ENCODE results near the gene TUBA4B.

TUBA4B gene

DNA sequence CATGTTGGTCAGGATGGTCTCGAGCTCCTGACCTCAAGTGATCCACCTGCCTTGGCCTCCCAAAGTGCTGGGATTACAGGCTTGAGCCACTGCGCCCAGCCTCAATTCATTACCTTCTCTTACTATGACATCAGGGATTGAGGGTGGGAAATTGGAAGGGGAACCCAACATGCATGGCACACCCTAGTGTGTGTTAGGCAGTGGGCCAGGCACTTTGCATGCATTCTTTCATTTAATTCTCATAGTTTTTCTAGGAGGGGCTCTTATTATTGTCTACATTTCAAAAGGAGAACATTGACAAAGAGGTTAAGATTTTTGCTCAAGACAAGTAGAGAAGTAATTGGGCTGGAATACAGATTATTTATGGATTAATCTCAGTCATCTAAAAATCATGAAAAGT lies 15.3 kb downstream of the TUBA4B start:
- no peak for DNase-seq (ENCODE audit: low read depth in 1 of 2, low spot score in 1 of 2)
- TF ChIP-seq POLR2AphosphoS5 (IDR thresholded peaks at IDR 0.05; ENCODE audit: low read depth) (no peak), REST (IDR thresholded peaks at IDR 0.05; ENCODE audit: insufficient replicate concordance, low read depth) (no peak), SPI1 (IDR thresholded peaks at IDR 0.05; ENCODE audit: borderline replicate concordance, low read depth) (no peak), CTCF (IDR thresholded peaks at IDR 0.05; ENCODE audit: insufficient read depth, low read length) (no peak), GABPA (IDR thresholded peaks at IDR 0.05; ENCODE audit: low read depth) (no peak)
- H3K4me3 ChIP-seq (replicated peaks; ENCODE audit: insufficient read depth, low read length): no peak overlapping the region
- H3K27me3 ChIP-seq (ENCODE audit: insufficient read depth, poor library complexity, severe bottlenecking): no peaks in the 10 kb centered on the region
- H3K27ac ChIP-seq (replicated peaks): no peak overlapping the region

DNA sequence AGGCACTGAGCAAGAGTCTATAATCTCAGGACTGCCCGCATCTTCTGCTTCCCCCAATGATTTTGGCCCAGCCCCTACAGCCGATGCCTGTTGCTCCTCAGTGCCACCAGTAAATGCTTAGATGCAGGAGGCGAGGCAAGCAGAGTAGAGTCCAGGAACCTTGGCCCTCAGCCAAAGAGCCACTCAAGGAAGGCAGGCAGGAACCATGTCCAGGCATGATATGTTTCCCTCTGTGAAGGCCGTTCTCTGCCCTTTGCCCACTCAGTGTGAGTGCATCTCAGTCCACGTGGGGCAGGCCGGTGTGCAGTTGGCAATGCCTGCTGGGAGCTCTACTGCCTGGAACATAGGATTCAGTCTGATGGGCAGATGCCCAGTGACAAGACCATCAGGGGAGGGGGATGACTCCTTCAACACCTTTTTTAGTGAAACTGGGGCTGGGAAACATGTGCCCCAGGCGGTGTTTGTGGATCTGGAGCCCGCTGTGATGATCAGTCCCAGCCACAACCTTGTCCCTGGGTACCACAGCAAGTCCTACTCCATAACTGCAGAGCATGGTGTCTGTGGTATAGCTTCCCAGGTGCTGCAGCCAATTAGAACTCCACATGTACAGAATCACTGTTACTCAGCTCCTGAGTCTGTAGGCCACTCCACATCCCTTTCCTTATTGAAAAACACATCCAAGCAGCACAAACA lies 16.5 kb downstream of the TUBA4B start:
- Histone ChIP-seq H3K4me3 (replicated peaks; ENCODE audit: insufficient read depth, low read length) (no peak overlapping the region), H3K27me3 (ENCODE audit: insufficient read depth, poor library complexity, severe bottlenecking) (no peaks in the 10 kb centered on the region), H3K27ac (replicated peaks) (no peak overlapping the region)
- TF ChIP-seq POLR2AphosphoS5 (IDR thresholded peaks at IDR 0.05; ENCODE audit: low read depth) (no peak), SPI1 (IDR thresholded peaks at IDR 0.05; ENCODE audit: borderline replicate concordance, low read depth) (no peak)
- DNase-seq (ENCODE audit: low read depth in 1 of 2, low spot score in 1 of 2): no peak

GRCh38 chr2:219270055-219270372 lies 17.0 kb downstream of the TUBA4B start:
- H3K27me3 ChIP-seq (ENCODE audit: insufficient read depth, poor library complexity, severe bottlenecking): no peaks in the 10 kb centered on the region
- DNase-seq (ENCODE audit: low read depth in 1 of 2, low spot score in 1 of 2): no peak
- no peak overlapping the region for H3K27ac ChIP-seq (replicated peaks)
- TF ChIP-seq GABPA (IDR thresholded peaks at IDR 0.05; ENCODE audit: low read depth): no peak
- H3K4me3 ChIP-seq (replicated peaks; ENCODE audit: insufficient read depth, low read length): no peak overlapping the region

DNA sequence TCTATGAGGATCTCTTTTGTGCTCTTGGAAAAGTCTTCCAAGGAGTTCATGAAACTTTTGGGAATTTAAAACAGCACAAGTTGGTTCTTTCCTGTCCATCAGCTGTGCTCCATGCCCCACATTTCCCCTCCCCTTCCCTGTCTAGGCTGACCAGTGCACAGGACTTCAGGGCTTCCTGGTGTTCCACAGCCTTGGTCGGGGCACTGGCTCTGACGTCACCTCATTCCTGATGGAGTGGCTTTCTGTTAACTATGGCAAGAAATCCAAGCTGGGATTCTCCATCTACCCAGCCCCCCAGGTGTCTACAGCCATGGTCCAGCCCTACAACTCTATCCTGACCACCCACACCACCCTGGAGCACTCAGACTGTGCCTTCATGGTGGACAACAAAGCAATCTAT lies 18.0 kb downstream of the TUBA4B start:
- no peak for TF ChIP-seq GABPA (IDR thresholded peaks at IDR 0.05; ENCODE audit: low read depth)
- TF ChIP-seq SPI1 (IDR thresholded peaks at IDR 0.05; ENCODE audit: borderline replicate concordance, low read depth): no peak
- TF ChIP-seq CTCF (IDR thresholded peaks at IDR 0.05; ENCODE audit: insufficient read depth, low read length): no peak
- no peak for TF ChIP-seq REST (IDR thresholded peaks at IDR 0.05; ENCODE audit: insufficient replicate concordance, low read depth)
- TF ChIP-seq POLR2AphosphoS5 (IDR thresholded peaks at IDR 0.05; ENCODE audit: low read depth): no peak
- no peak for DNase-seq (ENCODE audit: low read depth in 1 of 2, low spot score in 1 of 2)
- Histone ChIP-seq H3K27ac (replicated peaks) (no peak overlapping the region), H3K27me3 (ENCODE audit: insufficient read depth, poor library complexity, severe bottlenecking) (no peaks in the 10 kb centered on the region), H3K4me3 (replicated peaks; ENCODE audit: insufficient read depth, low read length) (no peak overlapping the region)

DNA sequence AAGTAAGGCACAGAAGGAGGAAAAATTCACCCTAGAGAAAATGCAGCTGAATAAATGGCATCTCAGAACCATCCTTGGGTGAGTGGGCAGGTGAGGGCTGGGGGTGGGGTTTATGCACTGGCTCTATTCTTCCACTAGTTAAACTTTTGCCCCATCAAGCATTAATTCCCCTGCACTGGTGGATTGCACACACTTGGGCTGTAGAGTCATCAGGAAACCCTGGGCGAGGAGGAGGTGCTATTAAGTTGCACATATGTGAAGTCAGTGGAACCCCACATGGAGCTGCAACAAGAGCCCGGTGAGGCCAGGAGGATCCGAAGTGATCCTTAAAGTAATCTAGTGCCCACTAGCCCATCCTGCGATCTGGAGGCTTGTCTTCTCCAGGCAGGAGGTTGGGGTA lies 19.3 kb downstream of the TUBA4B start:
- Histone ChIP-seq H3K4me3 (replicated peaks; ENCODE audit: insufficient read depth, low read length) (no peak overlapping the region), H3K27me3 (ENCODE audit: insufficient read depth, poor library complexity, severe bottlenecking) (no peaks in the 10 kb centered on the region), H3K27ac (replicated peaks) (no peak overlapping the region)
- TF ChIP-seq POLR2AphosphoS5 (IDR thresholded peaks at IDR 0.05; ENCODE audit: low read depth) (no peak), SPI1 (IDR thresholded peaks at IDR 0.05; ENCODE audit: borderline replicate concordance, low read depth) (no peak), REST (IDR thresholded peaks at IDR 0.05; ENCODE audit: insufficient replicate concordance, low read depth) (no peak), GABPA (IDR thresholded peaks at IDR 0.05; ENCODE audit: low read depth) (no peak), CTCF (IDR thresholded peaks at IDR 0.05; ENCODE audit: insufficient read depth, low read length) (no peak)
- no peak for DNase-seq (ENCODE audit: low read depth in 1 of 2, low spot score in 1 of 2)
